Suprapubic skin (tissue), 4 donors: ENCODE data around the gene ADA. TPM values are rescaled to one million over a fixed set of nuclear protein-coding genes. Genes with fewer than 3 reads are reported as not detected.

Experiments used
- DNase-seq, 2 donors: peaks; one replicate each; pipeline ENCODE4 v3.0.0-alpha.2; 2019; ENCODE audit warnings: low spot score in 2 of 2
- H3K27ac ChIP-seq: fragments of 200-600 bp; sonication (generic); one replicate; pipeline ENCODE4 v1.5.1; 2019
- H3K27me3 ChIP-seq: fragments of 200-600 bp; sonication (generic); one replicate; pipeline ENCODE4 v1.5.1; 2019
- H3K36me3 ChIP-seq: fragments of 200-600 bp; sonication (generic); one replicate; pipeline ENCODE4 v1.5.1; 2019
- H3K4me1 ChIP-seq: fragments of 200-600 bp; sonication (generic); one replicate; pipeline ENCODE4 v1.5.1; 2019
- H3K4me3 ChIP-seq: fragments of 200-600 bp; sonication (generic); one replicate; pipeline ENCODE4 v1.5.1; 2019; ENCODE audit warnings: mild to moderate bottlenecking
- H3K9me3 ChIP-seq: fragments of 200-600 bp; sonication (generic); one replicate; pipeline ENCODE4 v1.5.1; 2019
- CTCF ChIP-seq, 2 donors: fragments of 200-600 bp in 1 of 2; fragments of 450-650 bp in 1 of 2; sonication (generic) in 1 of 2; IDR thresholded peaks; one replicate each; pipeline ENCODE4 v1.5.1; 2016 to 2019; ENCODE audit warnings: antibody characterized with exemption in 2 of 2, mild to moderate bottlenecking in 1 of 2, moderate library complexity in 1 of 2
- EP300 ChIP-seq: sonication (generic); formaldehyde crosslinking; IDR thresholded peaks from one replicate; pipeline ENCODE4 v1.6.1; 2017; ENCODE audit warnings: antibody characterized with exemption
- POLR2A ChIP-seq, 2 donors: fragments of 450-650 bp; IDR thresholded peaks; one replicate each; pipeline ENCODE4 v1.6.1; 2017; ENCODE audit warnings: antibody characterized with exemption in 2 of 2, mild to moderate bottlenecking in 2 of 2, moderate library complexity in 2 of 2
- POLR2AphosphoS5 ChIP-seq, 3 donors: sonication (generic); formaldehyde crosslinking; IDR thresholded peaks; one replicate each; pipeline ENCODE4 v1.6.1; 2017; ENCODE audit warnings: antibody characterized with exemption in 3 of 3
- WGBS: methylation state at CpG from one replicate; pipeline ENCODE4 v1.1.5; 2018; 5-methylcytosine and 5-hydroxymethylcytosine counted together
- total RNA-seq, 4 donors: library from RNA; depleted of rRNA; stranded (reverse); fragments of >200 nt; gene quantifications; one replicate each; pipeline ENCODE4 v1.1.0, GENCODE V29; 2016

Gene ADA
- total RNA-seq, 4 donors from 2014 or later: 4.1 to 9.4 (median 7.8) TPM

GRCh38 chr20:44666066-44666465, 14.6 kb upstream of the ADA start:
- Histone ChIP-seq H3K4me3 (no peak overlapping the region), H3K9me3 (no peaks in the 10 kb centered on the region), H3K27ac (no peak overlapping the region), H3K36me3 (no peaks in the 10 kb centered on the region), H3K27me3 (no peaks in the 10 kb centered on the region), H3K4me1 (no peaks in the 10 kb centered on the region)
- WGBS: 83% methylated on average over 3 of the region's 3 CpGs
- no peak for DNase-seq
- no peak for TF ChIP-seq EP300
- no peak for TF ChIP-seq POLR2A (IDR thresholded peaks at IDR 0.05)
- no peak for TF ChIP-seq CTCF (IDR thresholded peaks at IDR 0.05)
- TF ChIP-seq POLR2AphosphoS5 (IDR thresholded peaks at IDR 0.05): no peak

- Histone ChIP-seq H3K4me1 (no peaks in the 10 kb centered on the region), H3K27me3 (no peaks in the 10 kb centered on the region), H3K4me3 (no peak overlapping the region), H3K9me3 (no peaks in the 10 kb centered on the region), H3K27ac (no peak overlapping the region), H3K36me3 (no peaks in the 10 kb centered on the region)
- TF ChIP-seq POLR2A (IDR thresholded peaks at IDR 0.05): no peak
- TF ChIP-seq POLR2AphosphoS5 (IDR thresholded peaks at IDR 0.05): no peak
- TF ChIP-seq CTCF (IDR thresholded peaks at IDR 0.05): no peak
- TF ChIP-seq EP300: no peak
- WGBS: 50% methylated on average over 3 of the region's 3 CpGs
- no peak for DNase-seq
Measured at GRCh38 chr20:44664131-44664530, 12.6 kb upstream of the ADA start.

- 92% methylated on average over 3 of the region's 3 CpGs for WGBS
- H3K27me3 ChIP-seq: no peaks in the 10 kb centered on the region
- H3K4me3 ChIP-seq: no peak overlapping the region
- H3K9me3 ChIP-seq: no peaks in the 10 kb centered on the region
- H3K27ac ChIP-seq: no peak overlapping the region
- no peaks in the 10 kb centered on the region for H3K36me3 ChIP-seq
- no peaks in the 10 kb centered on the region for H3K4me1 ChIP-seq
- no peak for DNase-seq
- no peak for TF ChIP-seq POLR2AphosphoS5 (IDR thresholded peaks at IDR 0.05)
- no peak for TF ChIP-seq CTCF (IDR thresholded peaks at IDR 0.05)
- TF ChIP-seq POLR2A (IDR thresholded peaks at IDR 0.05): no peak
- no peak for TF ChIP-seq EP300
Measured at GRCh38 chr20:44662261-44662660, 10.8 kb upstream of the ADA start.

GRCh38 chr20:44660581-44660980, 9.1 kb upstream of the ADA start:
- no peaks in the 10 kb centered on the region for H3K9me3 ChIP-seq
- H3K36me3 ChIP-seq: no peaks in the 10 kb centered on the region
- no peaks in the 10 kb centered on the region for H3K4me1 ChIP-seq
- TF ChIP-seq POLR2A (IDR thresholded peaks at IDR 0.05) (no peak), POLR2AphosphoS5 (IDR thresholded peaks at IDR 0.05) (no peak), CTCF (IDR thresholded peaks at IDR 0.05) (no peak), EP300 (no peak)
- no peak for DNase-seq
- WGBS: 71% methylated on average over 5 of the region's 5 CpGs
- no peaks in the 10 kb centered on the region for H3K27me3 ChIP-seq
- no peak overlapping the region for H3K27ac ChIP-seq
- no peak overlapping the region for H3K4me3 ChIP-seq

- H3K9me3 ChIP-seq: no peaks in the 10 kb centered on the region
- 92% methylated on average over 2 of the region's 2 CpGs for whole genome bisulfite sequencing
- no peak overlapping the region for H3K27ac ChIP-seq
- H3K4me3 ChIP-seq: no peak overlapping the region
- DNase-seq: no peak
- TF ChIP-seq POLR2A (IDR thresholded peaks at IDR 0.05) (no peak), CTCF (IDR thresholded peaks at IDR 0.05) (no peak), EP300 (no peak), POLR2AphosphoS5 (IDR thresholded peaks at IDR 0.05) (no peak)
- H3K27me3 ChIP-seq: no peaks in the 10 kb centered on the region
- H3K4me1 ChIP-seq: no peaks in the 10 kb centered on the region
- no peaks in the 10 kb centered on the region for H3K36me3 ChIP-seq
Measured at GRCh38 chr20:44659931-44660330, 8.4 kb upstream of the ADA start.
